Stimulated activated naive B cell treated with anti-CD40 and anti-IgM and Interleukin-4, amounts not matched to agents 10 μg/mL and 1 μg/mL and 100 μg/mL, for 72 hours (primary cell): ENCODE data around the gene OMG.
A peak's percentile ranks its signal among the peaks of the same experiment; 100 is the strongest.
"Not testable (repeated sequence)": the region's sequence is repeated elsewhere in the genome, so short reads cannot be mapped to it uniquely, and the experiment has no call there.

Experiments
- ATAC-seq, 2 donors: fragments of 150-1000 bp; cut with Tn5 transposase; replicated peaks; 2 replicates each; pipeline ENCODE4 v1.10.0; 2021; ENCODE audit warnings: moderate library complexity in 1 of 2
- DNase-seq: peaks from one replicate; pipeline ENCODE4 v3.0.0; 2021
- H3K27ac Mint-ChIP-seq: one replicate; pipeline ENCODE4 v1.8.0; 2022; ENCODE audit warnings: mild to moderate bottlenecking, mixed read lengths
- H3K27me3 Mint-ChIP-seq, 2 donors: one replicate each; pipeline ENCODE4 v1.8.0; 2022; ENCODE audit warnings: mixed read lengths in 2 of 2
- H3K36me3 Mint-ChIP-seq, 2 donors: one replicate each; pipeline ENCODE4 v1.8.0; 2022; ENCODE audit warnings: mixed read lengths in 2 of 2, mild to moderate bottlenecking in 1 of 2
- H3K4me1 Mint-ChIP-seq, 2 donors: one replicate each; pipeline ENCODE4 v1.8.0; 2022; ENCODE audit warnings: mixed read lengths in 2 of 2, mild to moderate bottlenecking in 1 of 2
- H3K4me3 Mint-ChIP-seq, 2 donors: one replicate each; pipeline ENCODE4 v1.8.0; 2022; ENCODE audit warnings: mild to moderate bottlenecking in 2 of 2, mixed read lengths in 2 of 2, moderate library complexity in 1 of 2
- H3K9me3 Mint-ChIP-seq, 2 donors: one replicate each; pipeline ENCODE4 v1.8.0; 2022; ENCODE audit warnings: mixed read lengths in 2 of 2, mild to moderate bottlenecking in 1 of 2

Gene OMG, protein sequence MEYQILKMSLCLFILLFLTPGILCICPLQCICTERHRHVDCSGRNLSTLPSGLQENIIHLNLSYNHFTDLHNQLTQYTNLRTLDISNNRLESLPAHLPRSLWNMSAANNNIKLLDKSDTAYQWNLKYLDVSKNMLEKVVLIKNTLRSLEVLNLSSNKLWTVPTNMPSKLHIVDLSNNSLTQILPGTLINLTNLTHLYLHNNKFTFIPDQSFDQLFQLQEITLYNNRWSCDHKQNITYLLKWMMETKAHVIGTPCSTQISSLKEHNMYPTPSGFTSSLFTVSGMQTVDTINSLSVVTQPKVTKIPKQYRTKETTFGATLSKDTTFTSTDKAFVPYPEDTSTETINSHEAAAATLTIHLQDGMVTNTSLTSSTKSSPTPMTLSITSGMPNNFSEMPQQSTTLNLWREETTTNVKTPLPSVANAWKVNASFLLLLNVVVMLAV

DNA sequence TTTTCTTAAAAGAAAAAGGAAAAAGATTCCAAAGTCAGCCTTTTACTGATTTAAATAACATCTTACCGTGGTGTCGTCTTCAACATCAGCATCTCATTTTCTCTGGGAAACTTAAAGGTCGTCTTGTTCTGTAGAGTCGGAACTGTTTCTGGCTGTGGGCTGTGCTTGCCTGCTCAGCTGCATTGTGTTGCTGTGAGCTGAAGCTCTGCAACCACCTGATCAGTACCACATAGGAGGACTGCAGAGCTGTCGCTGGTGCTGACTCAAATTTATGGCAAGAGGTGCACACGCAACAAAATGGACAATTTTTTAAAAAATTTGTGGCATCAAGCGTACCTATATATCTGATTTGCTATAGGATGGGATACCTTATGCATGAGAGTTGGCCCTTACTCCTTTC lies at the start of gene OMG:
Gene OMG, minus strand, starts transcription at position 150 of the 400 bp plus-strand sequence. CDS start 908 bp downstream, outside the sequence.
- DNase-seq (no peak), ATAC-seq (no peak)
- Mint-ChIP-seq H3K9me3 (no peaks in the 10 kb centered on the region), H3K27ac (no peak within 1 kb of the TSS), H3K36me3 (peaks cover 0 to 4% of the 10 kb centered on the region in 2 donors), H3K4me3 (no peak within 1 kb of the TSS), H3K4me1 (peaks cover 6 to 14% of the 10 kb centered on the region in 2 donors), H3K27me3 (no peaks in the 10 kb centered on the region)

DNA sequence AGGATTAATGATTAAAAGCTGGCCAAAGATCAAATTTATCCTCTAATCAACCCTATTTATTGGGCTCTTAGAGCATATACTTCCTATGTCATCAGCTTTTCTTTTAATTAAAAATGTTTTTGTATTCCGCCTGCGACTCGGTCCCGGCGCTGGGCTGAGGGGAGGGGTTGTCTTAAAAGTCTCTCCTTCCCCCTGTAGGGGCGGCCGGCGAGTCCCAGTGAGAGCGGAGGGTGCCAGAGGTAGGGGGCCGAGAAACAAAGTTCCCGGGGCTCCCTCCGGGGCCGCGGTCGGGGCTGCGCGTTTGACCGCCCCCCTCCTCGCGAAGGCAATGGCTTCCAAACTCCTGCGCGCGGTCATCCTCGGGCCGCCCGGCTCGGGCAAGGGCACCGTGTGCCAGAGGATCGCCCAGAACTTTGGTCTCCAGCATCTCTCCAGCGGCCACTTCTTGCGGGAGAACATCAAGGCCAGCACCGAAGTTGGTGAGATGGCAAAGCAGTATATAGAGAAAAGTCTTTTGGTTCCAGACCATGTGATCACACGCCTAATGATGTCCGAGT lies 48.2 kb upstream of the OMG start:
- DNase-seq, H3K4me1 Mint-ChIP-seq, ATAC-seq, H3K27me3 Mint-ChIP-seq, H3K9me3 Mint-ChIP-seq, H3K27ac Mint-ChIP-seq, H3K4me3 Mint-ChIP-seq: not testable (repeated sequence)
- peaks cover 9 to 24% of the 10 kb centered on the region in 2 donors for H3K36me3 Mint-ChIP-seq

GRCh38 chr17:31339906-31340661 lies 43.0 kb upstream of the OMG start:
- peaks cover 9 to 20% of the 10 kb centered on the region in 2 donors for H3K36me3 Mint-ChIP-seq
- no peak overlapping the region for H3K27ac Mint-ChIP-seq
- no peak overlapping the region for H3K4me3 Mint-ChIP-seq
- DNase-seq (no peak), ATAC-seq (no peak)
- no peaks in the 10 kb centered on the region for H3K27me3 Mint-ChIP-seq
- H3K4me1 Mint-ChIP-seq, result no peaks in the 10 kb centered on the region
- no peaks in the 10 kb centered on the region for H3K9me3 Mint-ChIP-seq

DNA sequence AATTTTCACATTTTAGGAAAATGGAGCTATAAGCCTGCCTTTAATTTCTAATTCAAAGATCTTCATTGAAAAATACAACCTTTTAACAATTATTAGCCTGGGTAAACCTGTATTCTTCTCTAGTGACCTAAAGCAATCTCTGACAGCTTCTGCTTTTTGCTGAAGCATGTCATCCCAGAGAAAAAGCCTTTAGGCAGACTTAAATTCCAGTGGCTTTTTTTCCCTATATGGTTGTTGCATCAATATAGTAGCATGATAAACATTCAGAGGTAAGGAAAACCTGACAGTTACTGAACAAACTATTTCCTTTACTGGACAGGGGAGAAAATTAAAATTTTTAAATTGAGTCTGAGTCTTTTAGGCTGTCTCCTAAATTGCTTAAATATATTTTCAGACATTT lies 32.2 kb upstream of the OMG start:
- no peak for DNase-seq
- no peaks in the 10 kb centered on the region for H3K9me3 Mint-ChIP-seq
- no peak overlapping the region for H3K27ac Mint-ChIP-seq
- H3K4me3 Mint-ChIP-seq, result no peak overlapping the region
- ATAC-seq, result no peak
- H3K36me3 Mint-ChIP-seq, result peaks cover 18 to 25% of the 10 kb centered on the region in 2 donors
- H3K4me1 Mint-ChIP-seq, result peaks cover 7 to 8% of the 10 kb centered on the region in 2 donors
- H3K27me3 Mint-ChIP-seq, result no peaks in the 10 kb centered on the region

- Mint-ChIP-seq H3K9me3 (no peaks in the 10 kb centered on the region), H3K4me3 (no peak overlapping the region), H3K36me3 (peaks cover 18 to 25% of the 10 kb centered on the region in 2 donors), H3K27ac (no peak overlapping the region), H3K4me1 (peaks cover 10 to 15% of the 10 kb centered on the region in 2 donors), H3K27me3 (no peaks in the 10 kb centered on the region)
- ATAC-seq (no peak), DNase-seq (no peak)
These were observed 31.1 kb upstream of the OMG start for GRCh38 chr17:31328160-31328535.

- DNase-seq, result no peak
- Mint-ChIP-seq H3K9me3 (no peaks in the 10 kb centered on the region), H3K4me1 (peaks cover 10 to 15% of the 10 kb centered on the region in 2 donors), H3K27me3 (no peaks in the 10 kb centered on the region), H3K27ac (no peak overlapping the region), H3K36me3 (peaks cover 18 to 25% of the 10 kb centered on the region in 2 donors), H3K4me3 (no peak overlapping the region)
- ATAC-seq, result no peak
These were observed 30.6 kb upstream of the OMG start for GRCh38 chr17:31327534-31328159.

- Mint-ChIP-seq H3K4me1 (peaks cover 12 to 26% of the 10 kb centered on the region in 2 donors), H3K36me3 (peaks cover 19 to 20% of the 10 kb centered on the region in 2 donors), H3K27me3 (no peaks in the 10 kb centered on the region), H3K4me3 (no peak overlapping the region), H3K9me3 (no peaks in the 10 kb centered on the region), H3K27ac (peak overlapping the region; percentile 2)
- no peak for DNase-seq
- ATAC-seq, result no peak
These were observed 26.5 kb upstream of the OMG start for GRCh38 chr17:31323551-31323950.

GRCh38 chr17:31321966-31322365 lies 24.9 kb upstream of the OMG start:
- peaks cover 14 to 29% of the 10 kb centered on the region in 2 donors for H3K4me1 Mint-ChIP-seq
- no peak for ATAC-seq
- no peak for DNase-seq
- H3K9me3 Mint-ChIP-seq, result no peaks in the 10 kb centered on the region
- peak overlapping the region; percentile 96 for H3K27ac Mint-ChIP-seq
- H3K27me3 Mint-ChIP-seq, result no peaks in the 10 kb centered on the region
- peak overlapping the region; percentile 78 to 82 for H3K4me3 Mint-ChIP-seq
- H3K36me3 Mint-ChIP-seq, result peaks cover 20 to 25% of the 10 kb centered on the region in 2 donors

DNA sequence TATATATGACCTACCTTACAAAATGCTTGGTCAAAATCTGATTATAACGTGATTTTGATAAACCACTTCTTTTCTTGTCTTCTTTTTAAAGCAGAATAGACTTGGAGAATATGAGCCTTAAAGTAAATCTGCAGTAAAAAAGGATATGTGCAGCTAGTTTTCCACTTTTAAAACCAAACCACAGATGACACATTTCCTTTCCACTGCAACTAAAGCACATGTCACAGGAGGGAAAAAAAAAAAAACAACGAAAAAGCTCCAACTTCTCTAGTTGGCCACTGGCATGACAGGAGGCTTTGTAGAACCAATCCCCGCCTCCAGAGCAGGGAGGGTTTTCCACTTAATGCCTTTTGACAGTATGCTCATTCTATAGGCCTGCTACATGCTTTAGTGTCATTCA lies 24.4 kb upstream of the OMG start, which contains the start of gene EVI2A:
Gene EVI2A, minus strand, starts transcription at position 142 of the 400 bp plus-strand sequence. CDS start 2,609 bp downstream, outside the sequence.
- peak within 1 kb of the TSS; percentile 96 for H3K27ac Mint-ChIP-seq
- ATAC-seq (peak; percentile 84 to 87), DNase-seq (peak; percentile 71)
- H3K4me1 Mint-ChIP-seq, result peaks cover 14 to 29% of the 10 kb centered on the region in 2 donors
- no peaks in the 10 kb centered on the region for H3K9me3 Mint-ChIP-seq
- peak within 1 kb of the TSS; percentile 78 to 82 for H3K4me3 Mint-ChIP-seq
- peaks cover 19 to 23% of the 10 kb centered on the region in 2 donors for H3K36me3 Mint-ChIP-seq
- H3K27me3 Mint-ChIP-seq, result no peaks in the 10 kb centered on the region

- ATAC-seq (no peak), DNase-seq (no peak)
- Mint-ChIP-seq H3K4me1 (peaks cover 14 to 32% of the 10 kb centered on the region in 2 donors), H3K36me3 (peaks cover 17 to 18% of the 10 kb centered on the region in 2 donors), H3K27me3 (no peaks in the 10 kb centered on the region), H3K27ac (peak overlapping the region; percentile 96), H3K4me3 (peak overlapping the region; percentile 78 to 82), H3K9me3 (no peaks in the 10 kb centered on the region)
These were observed 23.8 kb upstream of the OMG start for GRCh38 chr17:31320791-31321190.

- no peaks in the 10 kb centered on the region for H3K27me3 Mint-ChIP-seq
- DNase-seq (no peak), ATAC-seq (no peak)
- H3K4me3 Mint-ChIP-seq, result peak overlapping the region; percentile 78 to 82
- H3K27ac Mint-ChIP-seq, result peak overlapping the region; percentile 75
- peaks cover 17 to 18% of the 10 kb centered on the region in 2 donors for H3K36me3 Mint-ChIP-seq
- peaks cover 14 to 34% of the 10 kb centered on the region in 2 donors for H3K4me1 Mint-ChIP-seq
- H3K9me3 Mint-ChIP-seq, result no peaks in the 10 kb centered on the region
These were observed 23.2 kb upstream of the OMG start for GRCh38 chr17:31320241-31320640.

DNA sequence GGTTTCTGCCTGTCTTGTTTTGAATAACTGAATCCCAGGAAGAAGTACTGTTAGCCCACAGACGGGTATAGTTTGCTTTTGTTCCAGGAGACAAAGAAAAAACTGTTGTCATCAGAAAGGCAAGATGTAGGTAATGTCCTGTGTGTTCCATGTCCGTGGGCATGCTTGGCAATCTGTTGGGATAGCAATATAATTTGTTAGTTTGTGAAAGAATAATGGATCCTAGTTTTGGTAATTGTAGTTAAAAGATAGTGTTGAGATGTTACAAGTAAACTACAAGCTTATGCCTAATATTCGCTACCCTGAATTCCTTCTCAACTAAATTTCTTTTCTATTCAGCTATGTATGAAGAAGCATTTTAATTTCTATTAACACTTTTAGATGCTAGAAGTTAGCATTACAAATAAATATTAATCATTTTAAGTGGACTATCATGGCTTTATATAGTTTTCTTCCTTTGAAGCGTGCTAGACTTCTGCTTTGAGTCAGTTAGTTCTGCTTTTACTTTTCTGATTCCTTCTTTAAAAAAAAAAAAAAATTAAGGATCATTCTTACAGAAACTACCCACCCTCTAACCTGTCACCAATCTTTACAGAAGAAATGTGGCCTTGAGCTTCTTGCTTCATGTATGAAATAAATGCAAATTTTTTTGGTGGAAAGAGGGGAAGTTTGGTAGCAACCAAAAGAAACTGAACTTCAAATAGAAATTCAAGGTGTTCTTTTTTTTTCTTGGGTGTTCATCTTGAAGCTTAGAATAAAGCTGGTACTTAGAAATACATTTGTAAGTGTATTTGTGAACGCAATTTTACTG lies 22.0 kb upstream of the OMG start:
- H3K4me3 Mint-ChIP-seq, result peak overlapping the region; percentile 77 to 83
- H3K4me1 Mint-ChIP-seq, result peaks cover 18 to 43% of the 10 kb centered on the region in 2 donors
- H3K27me3 Mint-ChIP-seq, result no peaks in the 10 kb centered on the region
- peak overlapping the region; percentile 94 for H3K27ac Mint-ChIP-seq
- DNase-seq (no peak), ATAC-seq (peak; percentile 67 to 71)
- H3K36me3 Mint-ChIP-seq, result peaks cover 19% of the 10 kb centered on the region in 2 donors
- peaks cover 0 to 3% of the 10 kb centered on the region in 2 donors for H3K9me3 Mint-ChIP-seq

- Mint-ChIP-seq H3K36me3 (peaks cover 19 to 21% of the 10 kb centered on the region in 2 donors), H3K4me3 (peak overlapping the region; percentile 77 to 83), H3K4me1 (peaks cover 15 to 37% of the 10 kb centered on the region in 2 donors), H3K27me3 (no peaks in the 10 kb centered on the region), H3K9me3 (peaks cover 0 to 3% of the 10 kb centered on the region in 2 donors), H3K27ac (peak overlapping the region; percentile 94)
- ATAC-seq, result peak; percentile 43 to 48
- peak; percentile 39 for DNase-seq
These were observed 21.3 kb upstream of the OMG start for GRCh38 chr17:31318298-31318801.
